ENCODE data around the gene GTF3C2. TPM values are rescaled to one million over a fixed set of nuclear protein-coding genes. Genes with fewer than 3 reads are reported as not detected.
"Not testable (repeated sequence)": the region's sequence is repeated elsewhere in the genome, so short reads cannot be mapped to it uniquely, and the experiment has no call there.

Gene GTF3C2
- polyA plus RNA-seq, 1 donor: 51.9 TPM

GRCh38 chr2:27320958-27321543 lies 35.5 kb downstream of the GTF3C2 start:
- Histone ChIP-seq H3K27ac (ENCODE audit: low read length) (peak overlapping the region; percentile 93), H3K36me3 (ENCODE audit: control insufficient read depth, insufficient read depth, low read length) (peaks cover 14% of the 10 kb centered on the region), H3K4me3 (ENCODE audit: low read length) (peak overlapping the region; percentile 86), H3K9me3 (ENCODE audit: control insufficient read depth, low read depth, low read length) (no peaks in the 10 kb centered on the region), H3K4me1 (ENCODE audit: control insufficient read depth, insufficient read depth, low read length) (peaks cover 15% of the 10 kb centered on the region), H3K27me3 (ENCODE audit: control insufficient read depth, insufficient read depth, low read length) (no peaks in the 10 kb centered on the region)
- WGBS (ENCODE audit: insufficient coverage, low lambda C conversion rate): no CpG with 5 or more reads among the region's 8 CpGs
- DNase-seq: peak; percentile 91

GRCh38 chr2:27319839-27320238 lies 36.7 kb downstream of the GTF3C2 start:
- Histone ChIP-seq H3K36me3 (ENCODE audit: control insufficient read depth, insufficient read depth, low read length) (peaks cover 11% of the 10 kb centered on the region), H3K4me1 (ENCODE audit: control insufficient read depth, insufficient read depth, low read length) (peaks cover 15% of the 10 kb centered on the region)
- not testable (repeated sequence) for H3K4me3 ChIP-seq (ENCODE audit: low read length); DNase-seq; H3K27ac ChIP-seq (ENCODE audit: low read length); H3K27me3 ChIP-seq (ENCODE audit: control insufficient read depth, insufficient read depth, low read length); H3K9me3 ChIP-seq (ENCODE audit: control insufficient read depth, low read depth, low read length)
- no CpG with 5 or more reads among the region's 15 CpGs for WGBS (ENCODE audit: insufficient coverage, low lambda C conversion rate)

DNA sequence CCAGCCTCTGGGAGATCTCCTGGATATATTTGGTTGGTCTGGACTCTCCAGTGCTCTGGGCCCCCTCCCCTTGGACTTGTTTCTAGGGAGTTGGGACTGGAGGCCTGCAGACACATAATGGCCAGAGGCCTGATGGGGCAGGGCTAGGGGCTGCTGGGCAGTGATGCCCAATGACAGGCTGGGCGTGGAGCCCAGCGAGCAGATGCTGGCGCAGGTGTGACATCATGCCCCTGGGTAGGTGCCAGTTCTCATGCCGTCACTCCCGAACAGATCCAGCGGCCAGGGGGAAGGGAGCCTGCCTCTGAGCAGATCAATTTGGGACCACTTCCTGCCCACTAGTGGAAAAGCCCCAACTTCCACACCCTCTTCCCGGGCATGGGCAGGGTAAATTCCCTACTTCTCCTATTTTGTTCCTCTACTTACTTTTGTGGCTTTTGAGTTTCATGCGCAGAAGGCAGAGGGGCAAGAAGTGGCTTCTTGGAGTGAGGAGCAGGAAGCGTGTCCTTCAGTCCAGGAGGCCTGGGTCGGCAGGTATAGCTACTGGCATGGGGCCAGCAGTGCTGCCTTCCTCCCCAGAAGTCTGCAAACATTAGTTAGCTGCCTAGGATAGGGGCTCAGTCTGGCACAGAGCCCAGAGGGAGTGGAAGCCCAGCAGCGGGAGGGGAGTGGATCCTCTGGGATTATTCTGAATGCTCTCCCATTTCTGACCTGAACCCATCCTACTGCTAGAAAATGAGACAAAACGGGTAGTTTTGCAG lies 39.7 kb downstream of the GTF3C2 start:
- WGBS (ENCODE audit: insufficient coverage, low lambda C conversion rate): 100% methylated on average over 1 of the region's 12 CpGs
- H3K27ac ChIP-seq (ENCODE audit: low read length): no peak overlapping the region

DNA sequence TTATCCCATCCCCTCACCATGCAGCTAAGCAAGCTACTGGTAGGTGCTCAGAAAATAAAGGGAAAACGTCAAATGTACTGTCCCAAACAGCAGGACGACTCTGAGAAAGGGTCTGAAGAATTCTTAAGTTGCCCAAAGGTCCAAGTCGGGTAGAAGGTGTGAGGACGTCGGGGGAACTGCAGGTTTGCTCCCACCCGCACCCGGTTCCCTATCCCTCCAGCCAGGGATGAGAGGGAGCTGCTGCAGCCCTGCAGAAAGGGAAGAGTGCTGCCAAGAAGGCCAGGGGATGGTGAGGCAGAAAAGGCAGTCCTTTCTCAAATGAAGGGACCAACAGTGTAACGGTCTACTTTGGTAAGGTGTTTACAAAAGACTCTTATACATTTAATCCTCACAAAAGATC lies 41.4 kb downstream of the GTF3C2 start:
- WGBS (ENCODE audit: insufficient coverage, low lambda C conversion rate): 72% methylated on average over 2 of the region's 8 CpGs
- H3K4me1 ChIP-seq (ENCODE audit: control insufficient read depth, insufficient read depth, low read length): peaks cover 8% of the 10 kb centered on the region
- no peak for DNase-seq

More for the DNA sequence above, 39.7 kb downstream of the GTF3C2 start:
- H3K9me3 ChIP-seq (ENCODE audit: control insufficient read depth, low read depth, low read length): no peaks in the 10 kb centered on the region
- no peaks in the 10 kb centered on the region for H3K27me3 ChIP-seq (ENCODE audit: control insufficient read depth, insufficient read depth, low read length)
- no peak for DNase-seq
- no peak overlapping the region for H3K4me3 ChIP-seq (ENCODE audit: low read length)
- peaks cover 15% of the 10 kb centered on the region for H3K4me1 ChIP-seq (ENCODE audit: control insufficient read depth, insufficient read depth, low read length)
- peaks cover 19% of the 10 kb centered on the region for H3K36me3 ChIP-seq (ENCODE audit: control insufficient read depth, insufficient read depth, low read length)

DNA sequence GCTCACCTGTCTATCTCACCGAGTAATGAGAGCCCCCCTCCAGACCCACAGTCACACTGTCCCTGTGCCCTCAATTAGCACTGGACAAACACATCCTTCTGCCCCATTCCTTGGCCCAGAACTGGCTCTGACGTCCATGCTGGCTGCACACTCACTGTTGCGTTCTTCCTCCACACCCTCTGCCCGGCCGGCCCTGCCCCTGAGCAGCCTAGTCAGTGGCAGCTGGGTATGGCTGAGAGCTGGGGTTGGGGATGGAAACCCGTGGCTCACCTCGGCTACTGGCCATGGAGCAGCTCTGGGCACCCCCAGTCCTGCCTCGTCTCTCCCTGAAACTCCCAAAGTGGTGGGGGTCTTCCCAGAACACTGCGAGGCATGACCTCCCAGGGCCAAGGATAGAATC lies 41.9 kb downstream of the GTF3C2 start:
- no CpG with 5 or more reads among the region's 9 CpGs for WGBS (ENCODE audit: insufficient coverage, low lambda C conversion rate)

More for the DNA sequence above, 41.4 kb downstream of the GTF3C2 start:
- Histone ChIP-seq H3K4me3 (ENCODE audit: low read length) (no peak overlapping the region), H3K27ac (ENCODE audit: low read length) (no peak overlapping the region), H3K27me3 (ENCODE audit: control insufficient read depth, insufficient read depth, low read length) (no peaks in the 10 kb centered on the region), H3K36me3 (ENCODE audit: control insufficient read depth, insufficient read depth, low read length) (peaks cover 25% of the 10 kb centered on the region), H3K9me3 (ENCODE audit: control insufficient read depth, low read depth, low read length) (no peaks in the 10 kb centered on the region)

GRCh38 chr2:27313882-27314645 lies 42.5 kb downstream of the GTF3C2 start:
- no peak for DNase-seq
- no peaks in the 10 kb centered on the region for H3K27me3 ChIP-seq (ENCODE audit: control insufficient read depth, insufficient read depth, low read length)
- H3K9me3 ChIP-seq (ENCODE audit: control insufficient read depth, low read depth, low read length): no peaks in the 10 kb centered on the region
- 100% methylated on average over 1 of the region's 8 CpGs for WGBS (ENCODE audit: insufficient coverage, low lambda C conversion rate)
- no peak overlapping the region for H3K27ac ChIP-seq (ENCODE audit: low read length)
- H3K4me1 ChIP-seq (ENCODE audit: control insufficient read depth, insufficient read depth, low read length): peaks cover 8% of the 10 kb centered on the region
- H3K36me3 ChIP-seq (ENCODE audit: control insufficient read depth, insufficient read depth, low read length): peaks cover 30% of the 10 kb centered on the region
- no peak overlapping the region for H3K4me3 ChIP-seq (ENCODE audit: low read length)

More for the DNA sequence above, 41.9 kb downstream of the GTF3C2 start:
- H3K36me3 ChIP-seq (ENCODE audit: control insufficient read depth, insufficient read depth, low read length): peaks cover 28% of the 10 kb centered on the region
- H3K27me3 ChIP-seq (ENCODE audit: control insufficient read depth, insufficient read depth, low read length): no peaks in the 10 kb centered on the region
- DNase-seq: no peak
- H3K4me1 ChIP-seq (ENCODE audit: control insufficient read depth, insufficient read depth, low read length): peaks cover 8% of the 10 kb centered on the region
- H3K4me3 ChIP-seq (ENCODE audit: low read length): no peak overlapping the region
- H3K9me3 ChIP-seq (ENCODE audit: control insufficient read depth, low read depth, low read length): no peaks in the 10 kb centered on the region
- no peak overlapping the region for H3K27ac ChIP-seq (ENCODE audit: low read length)

DNA sequence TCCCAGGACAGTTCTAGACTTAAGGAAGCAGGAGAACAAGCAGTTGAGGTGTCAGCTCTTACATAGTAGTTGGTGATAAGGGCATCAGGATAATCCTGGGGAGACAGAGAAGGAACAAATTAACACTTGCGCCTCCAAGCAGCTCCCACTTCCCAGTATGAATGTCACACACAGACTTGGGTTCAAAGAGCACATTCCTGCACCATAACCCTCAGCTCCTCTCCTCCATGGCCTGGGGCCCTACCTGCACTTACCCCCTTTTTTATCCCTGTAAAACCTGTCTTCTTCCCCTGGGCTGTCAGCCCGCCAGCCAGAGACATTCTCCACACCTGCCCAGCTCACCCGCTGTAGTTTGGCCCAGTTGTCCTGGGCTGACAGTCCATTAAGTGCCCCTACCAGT lies 44.4 kb downstream of the GTF3C2 start:
- Histone ChIP-seq H3K36me3 (ENCODE audit: control insufficient read depth, insufficient read depth, low read length) (peaks cover 29% of the 10 kb centered on the region), H3K4me1 (ENCODE audit: control insufficient read depth, insufficient read depth, low read length) (peaks cover 15% of the 10 kb centered on the region), H3K4me3 (ENCODE audit: low read length) (no peak overlapping the region), H3K27ac (ENCODE audit: low read length) (no peak overlapping the region), H3K9me3 (ENCODE audit: control insufficient read depth, low read depth, low read length) (peaks cover 3% of the 10 kb centered on the region), H3K27me3 (ENCODE audit: control insufficient read depth, insufficient read depth, low read length) (peaks cover 18% of the 10 kb centered on the region)
- DNase-seq: peak in 1 of 2 donors; percentile 33
- no CpG with 5 or more reads among the region's 3 CpGs for WGBS (ENCODE audit: insufficient coverage, low lambda C conversion rate)

GRCh38 chr2:27309651-27310050 lies 46.9 kb downstream of the GTF3C2 start:
- Histone ChIP-seq H3K9me3 (ENCODE audit: control insufficient read depth, low read depth, low read length) (peaks cover 14% of the 10 kb centered on the region), H3K36me3 (ENCODE audit: control insufficient read depth, insufficient read depth, low read length) (peaks cover 18% of the 10 kb centered on the region), H3K27me3 (ENCODE audit: control insufficient read depth, insufficient read depth, low read length) (peaks cover 42% of the 10 kb centered on the region), H3K27ac (ENCODE audit: low read length) (no peak overlapping the region), H3K4me1 (ENCODE audit: control insufficient read depth, insufficient read depth, low read length) (peaks cover 27% of the 10 kb centered on the region), H3K4me3 (ENCODE audit: low read length) (no peak overlapping the region)
- no peak for DNase-seq
- no CpG with 5 or more reads among the region's 6 CpGs for WGBS (ENCODE audit: insufficient coverage, low lambda C conversion rate)

DNA sequence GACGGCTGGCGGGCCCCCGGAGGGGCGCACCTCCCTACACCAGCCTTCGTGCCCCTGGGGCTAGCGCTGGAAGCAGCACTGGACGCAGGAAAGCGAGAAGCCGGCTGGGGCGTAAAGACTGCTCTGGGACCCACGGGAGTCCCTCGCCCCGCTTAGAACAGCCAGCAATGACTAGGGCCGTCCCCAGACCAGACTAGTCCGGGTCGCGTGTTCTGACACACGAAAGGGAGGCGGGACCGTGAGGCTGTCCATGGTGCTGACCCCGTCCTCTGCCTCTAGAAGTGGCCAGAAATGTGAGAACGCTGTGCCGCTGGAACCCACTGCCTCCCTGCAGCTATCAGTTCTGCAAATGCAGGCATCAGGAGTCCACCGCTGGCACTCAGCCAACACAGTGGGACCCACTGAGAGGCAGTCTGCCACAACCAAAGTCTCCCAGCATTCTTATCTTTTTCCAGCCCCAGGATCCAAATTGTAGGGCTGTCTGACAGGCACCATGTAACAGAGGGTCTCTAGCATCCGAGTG lies 48.1 kb downstream of the GTF3C2 start, which contains the start of gene UCN:
UCN (minus strand) TSS at position 87 of the 523 bp plus-strand sequence. CDS start 550 bp downstream, outside the sequence.
- H3K36me3 ChIP-seq (ENCODE audit: control insufficient read depth, insufficient read depth, low read length): peaks cover 17% of the 10 kb centered on the region
- H3K27ac ChIP-seq (ENCODE audit: low read length): no peak within 1 kb of the TSS
- peaks cover 46% of the 10 kb centered on the region for H3K27me3 ChIP-seq (ENCODE audit: control insufficient read depth, insufficient read depth, low read length)
- WGBS (ENCODE audit: insufficient coverage, low lambda C conversion rate): no CpG with 5 or more reads among the region's 25 CpGs
- H3K4me3 ChIP-seq (ENCODE audit: low read length): no peak within 1 kb of the TSS
- DNase-seq: peak in 1 of 2 donors; percentile 46
- H3K4me1 ChIP-seq (ENCODE audit: control insufficient read depth, insufficient read depth, low read length): peaks cover 27% of the 10 kb centered on the region
- H3K9me3 ChIP-seq (ENCODE audit: control insufficient read depth, low read depth, low read length): peaks cover 14% of the 10 kb centered on the region

Data from large intestine (tissue), 3 donors.